ENCODE measurements around the gene ULK2.

The ULK2 gene

DNA sequence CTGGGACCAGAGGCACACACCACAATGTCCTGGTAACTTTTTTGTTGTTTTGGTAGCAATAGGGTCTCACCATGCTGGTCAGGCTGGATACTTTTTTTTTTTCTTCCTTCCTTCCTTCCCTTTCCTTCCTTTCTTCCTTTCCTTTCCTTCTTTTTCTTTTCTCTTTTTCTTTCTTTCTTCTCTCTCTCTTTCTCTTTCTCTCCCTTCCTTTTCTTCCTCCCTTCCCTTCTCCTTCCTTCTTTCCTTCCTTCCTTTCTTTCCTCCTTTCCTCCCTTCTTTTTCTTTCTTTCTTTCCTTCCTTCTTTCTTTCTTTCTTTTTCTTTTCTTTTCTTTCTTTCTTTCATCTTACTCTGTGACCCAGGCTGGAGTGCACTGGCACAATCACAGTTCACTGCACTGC lies 18.4 kb upstream of the ULK2 start:
- no peaks in the 10 kb centered on the region for H3K4me1 ChIP-seq (ENCODE audit: insufficient read depth, low read length, poor library complexity, severe bottlenecking)
- no peak overlapping the region for H2AFZ ChIP-seq (ENCODE audit: low read length)
- no peaks in the 10 kb centered on the region for H3K79me2 ChIP-seq (ENCODE audit: insufficient read depth, low read length)
- no peaks in the 10 kb centered on the region for H4K20me1 ChIP-seq (ENCODE audit: insufficient read depth, low read length, poor library complexity, severe bottlenecking)
- H3K4me3 ChIP-seq (ENCODE audit: low read length, poor library complexity, severe bottlenecking): no peak overlapping the region
- H3K36me3 ChIP-seq (ENCODE audit: insufficient read depth, low read length): no peaks in the 10 kb centered on the region
- H3K27me3 ChIP-seq (ENCODE audit: insufficient read depth, low read length, poor library complexity, severe bottlenecking): no peaks in the 10 kb centered on the region
- H3K9me3 ChIP-seq (ENCODE audit: insufficient read depth, low read depth, low read length): no peaks in the 10 kb centered on the region
- H3K9me2 ChIP-seq (replicated peaks; ENCODE audit: low read depth, low read length): no peaks in the 10 kb centered on the region
- no peaks in the 10 kb centered on the region for H3F3A ChIP-seq (ENCODE audit: low read depth)
- no peak overlapping the region for H3K9ac ChIP-seq (ENCODE audit: low read depth, low read length, poor library complexity, severe bottlenecking)
- no peak for TF ChIP-seq EZH2phosphoT487 (IDR thresholded peaks at IDR 0.05; ENCODE audit: borderline replicate concordance)
- TF ChIP-seq, protein P1, sequence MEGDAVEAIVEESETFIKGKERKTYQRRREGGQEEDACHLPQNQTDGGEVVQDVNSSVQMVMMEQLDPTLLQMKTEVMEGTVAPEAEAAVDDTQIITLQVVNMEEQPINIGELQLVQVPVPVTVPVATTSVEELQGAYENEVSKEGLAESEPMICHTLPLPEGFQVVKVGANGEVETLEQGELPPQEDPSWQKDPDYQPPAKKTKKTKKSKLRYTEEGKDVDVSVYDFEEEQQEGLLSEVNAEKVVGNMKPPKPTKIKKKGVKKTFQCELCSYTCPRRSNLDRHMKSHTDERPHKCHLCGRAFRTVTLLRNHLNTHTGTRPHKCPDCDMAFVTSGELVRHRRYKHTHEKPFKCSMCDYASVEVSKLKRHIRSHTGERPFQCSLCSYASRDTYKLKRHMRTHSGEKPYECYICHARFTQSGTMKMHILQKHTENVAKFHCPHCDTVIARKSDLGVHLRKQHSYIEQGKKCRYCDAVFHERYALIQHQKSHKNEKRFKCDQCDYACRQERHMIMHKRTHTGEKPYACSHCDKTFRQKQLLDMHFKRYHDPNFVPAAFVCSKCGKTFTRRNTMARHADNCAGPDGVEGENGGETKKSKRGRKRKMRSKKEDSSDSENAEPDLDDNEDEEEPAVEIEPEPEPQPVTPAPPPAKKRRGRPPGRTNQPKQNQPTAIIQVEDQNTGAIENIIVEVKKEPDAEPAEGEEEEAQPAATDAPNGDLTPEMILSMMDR (conservative IDR thresholded peaks at IDR 0.05; ENCODE audit: low read length): no peak
- H3K4me2 ChIP-seq (ENCODE audit: low read depth, low read length, poor library complexity, severe bottlenecking): no peak overlapping the region

DNA sequence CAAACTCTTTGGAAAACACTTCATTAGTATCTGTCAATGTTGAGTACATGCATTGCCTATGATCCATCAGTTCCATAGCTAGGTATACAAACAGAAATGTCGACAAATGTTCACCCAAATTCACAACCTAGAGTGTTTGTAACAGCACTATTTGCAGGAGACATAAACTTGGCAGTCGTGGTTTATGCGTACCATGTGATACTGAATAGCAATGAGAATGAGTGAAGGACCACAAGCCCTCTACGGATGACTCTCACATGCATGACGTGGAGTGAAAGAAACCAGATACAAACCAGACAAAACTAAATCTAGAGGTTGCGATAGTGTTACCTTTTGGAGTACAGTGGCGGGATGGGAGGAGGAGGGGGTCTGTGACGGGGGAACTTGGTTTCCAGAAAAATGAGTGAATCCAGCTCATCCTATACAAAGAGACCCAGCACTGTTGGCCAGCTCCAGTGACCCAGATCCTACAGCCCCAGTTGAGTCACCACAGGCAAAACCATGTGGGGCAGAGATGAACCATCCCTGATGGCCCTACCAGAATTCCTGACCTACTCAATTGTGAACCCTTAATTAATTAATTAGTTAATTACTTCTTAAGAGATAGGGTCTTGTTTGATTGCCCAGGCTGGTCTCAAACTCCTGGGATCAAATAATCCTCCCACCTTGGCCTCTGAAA lies 15.9 kb upstream of the ULK2 start:
- H3F3A ChIP-seq (ENCODE audit: low read depth): no peaks in the 10 kb centered on the region
- H3K36me3 ChIP-seq (ENCODE audit: insufficient read depth, low read length): no peaks in the 10 kb centered on the region
- no peaks in the 10 kb centered on the region for H3K27me3 ChIP-seq (ENCODE audit: insufficient read depth, low read length, poor library complexity, severe bottlenecking)
- H3K79me2 ChIP-seq (ENCODE audit: insufficient read depth, low read length): no peaks in the 10 kb centered on the region
- no peak overlapping the region for H3K4me3 ChIP-seq (ENCODE audit: low read length, poor library complexity, severe bottlenecking)
- H3K4me2 ChIP-seq (ENCODE audit: low read depth, low read length, poor library complexity, severe bottlenecking): no peak overlapping the region
- no peaks in the 10 kb centered on the region for H3K9me2 ChIP-seq (replicated peaks; ENCODE audit: low read depth, low read length)
- H3K9me3 ChIP-seq (ENCODE audit: insufficient read depth, low read depth, low read length): no peaks in the 10 kb centered on the region
- TF ChIP-seq, protein P1 (conservative IDR thresholded peaks at IDR 0.05; ENCODE audit: low read length): no peak
- no peak for TF ChIP-seq EZH2phosphoT487 (IDR thresholded peaks at IDR 0.05; ENCODE audit: borderline replicate concordance)
- no peak overlapping the region for H3K9ac ChIP-seq (ENCODE audit: low read depth, low read length, poor library complexity, severe bottlenecking)
- H3K4me1 ChIP-seq (ENCODE audit: insufficient read depth, low read length, poor library complexity, severe bottlenecking): no peaks in the 10 kb centered on the region
- H2AFZ ChIP-seq (ENCODE audit: low read length): no peak overlapping the region
- no peaks in the 10 kb centered on the region for H4K20me1 ChIP-seq (ENCODE audit: insufficient read depth, low read length, poor library complexity, severe bottlenecking)

DNA sequence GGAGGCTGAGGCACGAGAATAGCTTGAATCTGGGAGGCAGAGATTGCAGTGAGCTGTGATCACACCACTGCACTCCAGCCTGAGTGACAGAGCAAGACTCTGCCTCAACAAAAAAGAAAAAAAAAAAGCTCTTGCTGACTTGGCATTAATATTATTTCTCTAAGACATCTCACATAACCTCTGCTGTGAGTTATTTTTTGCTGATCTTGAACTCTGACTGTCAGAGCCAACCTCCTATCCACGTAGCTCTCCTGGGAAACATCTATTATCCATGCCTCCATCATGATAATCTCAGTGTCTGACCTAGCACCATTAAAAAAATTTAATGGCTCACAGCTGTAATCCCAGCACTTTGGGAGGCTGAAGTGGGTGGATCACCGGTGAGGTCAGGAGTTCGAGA lies 12.7 kb upstream of the ULK2 start:
- Histone ChIP-seq H3F3A (ENCODE audit: low read depth) (no peaks in the 10 kb centered on the region), H3K9ac (ENCODE audit: low read depth, low read length, poor library complexity, severe bottlenecking) (no peak overlapping the region), H3K36me3 (ENCODE audit: insufficient read depth, low read length) (no peaks in the 10 kb centered on the region), H2AFZ (ENCODE audit: low read length) (no peak overlapping the region), H3K79me2 (ENCODE audit: insufficient read depth, low read length) (no peaks in the 10 kb centered on the region), H3K4me2 (ENCODE audit: low read depth, low read length, poor library complexity, severe bottlenecking) (no peak overlapping the region), H3K4me1 (ENCODE audit: insufficient read depth, low read length, poor library complexity, severe bottlenecking) (peaks cover 23% of the 10 kb centered on the region), H3K27me3 (ENCODE audit: insufficient read depth, low read length, poor library complexity, severe bottlenecking) (no peaks in the 10 kb centered on the region), H4K20me1 (ENCODE audit: insufficient read depth, low read length, poor library complexity, severe bottlenecking) (no peaks in the 10 kb centered on the region), H3K9me3 (ENCODE audit: insufficient read depth, low read depth, low read length) (no peaks in the 10 kb centered on the region), H3K9me2 (replicated peaks; ENCODE audit: low read depth, low read length) (no peaks in the 10 kb centered on the region), H3K4me3 (ENCODE audit: low read length, poor library complexity, severe bottlenecking) (no peak overlapping the region)
- TF ChIP-seq, protein P1 (conservative IDR thresholded peaks at IDR 0.05; ENCODE audit: low read length): no peak

Measured in Loucy (cell line).